Fibroblast of pulmonary artery (primary cell): ENCODE measurements around the gene DYTN.

Experiments used
- DNase-seq: peaks from one replicate; pipeline ENCODE4 v3.0.0-alpha.2; 2010; ENCODE audit warnings: low read depth
- H3K4me3 ChIP-seq: replicated peaks from 2 replicates; pipeline ENCODE4 v1.5.1; 2011; ENCODE audit warnings: low read depth, mild to moderate bottlenecking, control low read depth, low read length, moderate library complexity
- TF ChIP-seq, protein P1 (sequence below): IDR thresholded peaks from 2 replicates; pipeline ENCODE4 v1.5.1; 2011; ENCODE audit warnings: mild to moderate bottlenecking, control low read depth, low read length, inconsistent platforms; ENCODE audit errors: missing control alignments

Gene DYTN

DNA sequence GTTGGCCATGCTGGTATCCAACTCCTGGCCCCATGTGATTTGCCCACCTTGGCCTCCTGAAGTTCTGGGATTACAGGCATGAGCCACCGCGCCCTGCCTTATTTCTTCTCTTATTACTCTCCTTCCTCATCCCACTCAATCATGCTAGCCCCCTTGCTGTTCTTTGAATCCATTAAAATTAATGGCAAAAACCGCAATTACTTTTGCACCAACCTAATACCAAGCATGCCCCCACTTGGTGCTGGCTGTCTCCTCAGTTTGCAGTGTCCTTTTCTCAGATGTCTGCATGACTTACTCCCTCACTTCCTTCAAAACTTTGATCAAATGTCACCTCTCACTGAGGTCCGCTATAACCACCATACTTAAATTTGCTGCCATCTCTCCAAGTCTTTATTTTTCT is 34.6 kb downstream of the DYTN start:
- no peak overlapping the region for H3K4me3 ChIP-seq
- DNase-seq = no peak
- TF ChIP-seq, protein P1, sequence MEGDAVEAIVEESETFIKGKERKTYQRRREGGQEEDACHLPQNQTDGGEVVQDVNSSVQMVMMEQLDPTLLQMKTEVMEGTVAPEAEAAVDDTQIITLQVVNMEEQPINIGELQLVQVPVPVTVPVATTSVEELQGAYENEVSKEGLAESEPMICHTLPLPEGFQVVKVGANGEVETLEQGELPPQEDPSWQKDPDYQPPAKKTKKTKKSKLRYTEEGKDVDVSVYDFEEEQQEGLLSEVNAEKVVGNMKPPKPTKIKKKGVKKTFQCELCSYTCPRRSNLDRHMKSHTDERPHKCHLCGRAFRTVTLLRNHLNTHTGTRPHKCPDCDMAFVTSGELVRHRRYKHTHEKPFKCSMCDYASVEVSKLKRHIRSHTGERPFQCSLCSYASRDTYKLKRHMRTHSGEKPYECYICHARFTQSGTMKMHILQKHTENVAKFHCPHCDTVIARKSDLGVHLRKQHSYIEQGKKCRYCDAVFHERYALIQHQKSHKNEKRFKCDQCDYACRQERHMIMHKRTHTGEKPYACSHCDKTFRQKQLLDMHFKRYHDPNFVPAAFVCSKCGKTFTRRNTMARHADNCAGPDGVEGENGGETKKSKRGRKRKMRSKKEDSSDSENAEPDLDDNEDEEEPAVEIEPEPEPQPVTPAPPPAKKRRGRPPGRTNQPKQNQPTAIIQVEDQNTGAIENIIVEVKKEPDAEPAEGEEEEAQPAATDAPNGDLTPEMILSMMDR = no peak

DNA sequence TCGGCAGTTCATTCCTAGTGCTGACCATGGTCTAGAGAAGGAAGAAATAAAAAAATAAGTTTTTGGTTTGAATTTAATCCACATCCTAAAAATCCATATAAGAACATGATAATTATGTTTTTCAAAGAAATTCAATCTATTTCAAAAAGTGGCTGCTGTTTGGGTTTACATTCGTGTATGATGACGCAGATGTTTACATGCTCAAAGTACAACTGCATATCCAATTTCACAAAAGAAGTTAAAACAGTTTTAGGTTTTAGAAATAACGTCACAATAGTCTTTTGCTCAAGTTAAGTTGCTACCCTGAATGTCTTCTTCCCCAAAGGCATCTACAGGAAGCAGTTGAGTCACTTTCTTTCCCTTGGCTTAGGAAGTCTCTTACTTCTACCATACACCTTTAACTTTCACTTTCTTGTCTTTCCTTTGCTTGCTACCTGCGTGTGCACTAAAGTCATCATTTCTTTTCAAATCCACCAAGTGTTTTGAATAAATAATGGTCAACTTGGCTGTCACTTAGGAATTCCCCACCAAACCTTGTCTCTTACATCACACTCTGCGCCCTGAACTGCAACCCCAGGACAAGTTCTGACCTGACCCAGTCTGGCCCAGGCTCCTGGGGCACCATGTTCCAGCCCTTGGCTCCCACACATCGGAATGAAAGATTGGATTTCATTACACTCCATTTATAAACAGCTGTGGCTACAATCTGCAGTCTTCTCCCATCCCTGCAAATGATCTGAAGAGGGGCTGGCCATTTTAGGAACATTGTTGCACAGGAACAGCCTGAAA is 47.5 kb downstream of the DYTN start:
- H3K4me3 ChIP-seq = no peak overlapping the region
- no peak for DNase-seq
- TF ChIP-seq, protein P1 = no peak

DNA sequence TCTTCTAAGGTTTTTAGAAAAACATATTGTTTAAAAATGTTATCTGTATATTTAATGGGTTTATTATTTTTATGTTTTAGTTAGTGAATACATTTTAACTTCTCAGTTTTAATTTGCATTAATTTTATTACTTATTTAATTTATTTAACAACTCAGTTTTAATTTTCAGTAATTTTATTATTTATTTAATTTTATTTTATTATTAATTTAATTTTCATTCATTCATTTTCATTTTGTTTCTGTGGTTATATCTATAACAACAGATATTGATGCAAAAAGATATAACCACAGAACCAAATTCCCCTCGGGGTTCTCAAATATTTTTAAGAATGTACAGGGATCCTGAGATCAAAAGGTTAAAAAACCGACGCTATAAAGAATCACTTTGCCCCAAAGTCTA is 52.9 kb downstream of the DYTN start:
- H3K4me3 ChIP-seq = no peak overlapping the region
- DNase-seq = no peak
- TF ChIP-seq, protein P1 = no peak

DNA sequence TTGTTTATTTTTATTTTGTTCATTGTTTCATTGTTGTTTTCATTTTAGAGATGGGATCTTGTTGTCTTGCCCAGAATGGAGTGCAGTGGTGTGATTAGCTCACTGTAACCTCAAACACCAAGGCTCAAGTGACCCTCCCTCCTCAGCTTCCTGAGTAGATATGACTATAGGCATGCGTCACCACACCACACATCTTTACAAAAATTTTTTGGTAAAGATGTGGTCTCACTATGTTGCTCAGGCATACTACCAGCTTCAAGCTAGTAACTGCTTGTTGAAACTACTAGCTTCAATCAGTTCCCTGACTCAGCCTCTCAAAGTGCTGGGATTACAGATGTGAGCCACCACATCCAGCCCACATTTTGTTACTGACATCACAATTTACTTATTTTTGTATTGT is 61.1 kb downstream of the DYTN start:
- no peak for DNase-seq
- no peak overlapping the region for H3K4me3 ChIP-seq
- TF ChIP-seq, protein P1 = no peak

DNA sequence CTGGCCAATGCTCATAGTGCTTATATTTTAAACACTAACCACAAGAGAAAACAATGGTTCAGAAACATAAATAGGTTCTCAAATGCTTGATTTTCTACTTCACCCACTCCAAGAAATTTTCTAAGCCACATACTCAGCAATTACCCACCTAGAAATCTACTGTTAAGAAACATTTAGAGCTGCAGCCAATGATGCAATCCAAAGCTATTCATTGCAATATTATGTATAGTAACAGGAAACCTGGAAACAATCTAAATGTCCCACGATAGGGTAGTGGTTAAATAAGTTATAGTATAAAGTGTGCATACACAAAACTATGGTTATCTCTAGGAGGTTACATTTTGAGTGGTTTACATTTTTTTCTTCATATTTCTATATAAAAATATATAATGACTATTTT is 70.2 kb downstream of the DYTN start:
- H3K4me3 ChIP-seq = no peak overlapping the region
- TF ChIP-seq, protein P1 = no peak
- DNase-seq = peak; percentile 15

DNA sequence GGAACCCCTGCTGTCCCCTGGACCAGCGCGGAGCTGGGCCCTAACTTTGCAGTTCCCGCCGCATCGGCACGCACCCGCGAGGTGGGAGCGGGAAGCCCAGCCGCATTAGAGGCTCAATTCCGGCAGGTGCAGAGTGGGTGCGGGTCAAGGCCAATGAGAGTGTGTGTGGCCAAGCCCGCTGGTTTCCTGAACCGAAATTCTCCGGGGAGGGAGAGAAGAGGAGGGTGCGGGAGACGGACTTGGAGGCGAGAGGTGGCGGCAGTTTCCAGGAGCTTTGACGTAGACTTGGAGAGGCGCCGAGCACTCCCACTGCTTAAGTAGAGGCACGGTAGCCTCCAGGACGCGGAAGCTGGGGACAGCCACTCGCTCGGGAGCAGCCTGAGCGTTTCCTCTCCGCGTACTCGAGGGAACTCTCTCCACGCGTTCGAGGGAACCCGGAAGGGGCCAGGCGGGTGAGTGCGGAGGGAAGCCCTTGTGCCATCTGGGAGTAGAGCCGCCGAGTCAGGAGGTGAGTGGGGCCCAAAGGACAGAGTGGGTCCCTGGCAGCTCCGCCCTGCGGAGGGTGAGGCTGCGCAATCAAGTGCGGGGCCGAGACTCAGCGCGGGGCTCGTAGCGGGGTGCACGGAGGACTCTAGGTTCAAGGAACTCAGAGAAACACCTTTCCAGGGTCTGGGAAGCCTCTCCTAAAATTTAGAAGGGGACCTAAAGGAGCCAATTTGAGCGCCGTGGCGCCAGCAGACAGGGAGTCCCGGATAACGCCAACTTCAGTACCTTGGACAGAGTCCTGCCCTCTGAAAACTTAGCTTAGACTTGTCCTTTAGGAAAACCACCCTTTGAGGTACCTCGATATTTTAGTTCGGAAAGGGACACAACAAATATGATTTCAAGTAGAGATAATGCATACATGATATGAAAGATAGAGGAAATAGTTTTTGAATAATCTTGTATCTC is 75.8 kb downstream of the DYTN start, which contains the start of gene FAM237A:
FAM237A (plus strand) TSS at position 413 of the 951 bp plus-strand sequence. CDS start 1,750 bp downstream, outside the sequence.
- TF ChIP-seq, protein P1 = no peak
- no peak within 1 kb of the TSS for H3K4me3 ChIP-seq
- peak; percentile 80 for DNase-seq
